Sigmoid colon (tissue), 7 donors: ENCODE results near the gene SPOCK1. TPM values are rescaled to one million over a fixed set of nuclear protein-coding genes. Genes with fewer than 3 reads are reported as not detected.

Experiments used
- DNase-seq: peaks from one replicate; pipeline ENCODE4 v3.0.0-alpha.2; 2019
- H3K27ac ChIP-seq, 4 donors: fragments of 200-600 bp; sonication (generic); one replicate each; pipeline ENCODE4 v1.5.1; 2016 to 2019; ENCODE audit warnings: mild to moderate bottlenecking in 1 of 4
- H3K27me3 ChIP-seq, 3 donors: fragments of 200-600 bp; sonication (generic); one replicate each; pipeline ENCODE4 v1.5.1; 2019; ENCODE audit warnings: mild to moderate bottlenecking in 1 of 3
- H3K36me3 ChIP-seq, 4 donors: fragments of 200-600 bp; sonication (generic); one replicate each; pipeline ENCODE4 v1.5.1; 2016 to 2019
- H3K4me1 ChIP-seq, 4 donors: fragments of 200-600 bp; sonication (generic); one replicate each; pipeline ENCODE4 v1.5.1; 2017 to 2019
- H3K4me3 ChIP-seq, 4 donors: fragments of 200-600 bp; sonication (generic); one replicate each; pipeline ENCODE4 v1.5.1; 2017 to 2019; ENCODE audit warnings: mild to moderate bottlenecking in 2 of 4, moderate library complexity in 1 of 4
- H3K9me3 ChIP-seq, 4 donors: fragments of 200-600 bp in 3 of 4; sonication (generic) in 3 of 4; one replicate each; pipeline versions ENCODE4 v1.5.1 to v1.6.1; 2013 to 2019
- EP300 ChIP-seq, 4 donors: sonication (generic); formaldehyde crosslinking; IDR thresholded peaks; one replicate each; pipeline ENCODE4 v1.6.1; 2017; ENCODE audit warnings: antibody characterized with exemption in 4 of 4
- POLR2A ChIP-seq, 2 donors: fragments of 450-650 bp; IDR thresholded peaks; one replicate each; pipeline ENCODE4 v1.6.1; 2016; ENCODE audit warnings: antibody characterized with exemption in 2 of 2, mild to moderate bottlenecking in 2 of 2, moderate library complexity in 2 of 2
- POLR2AphosphoS5 ChIP-seq, 4 donors: sonication (generic); formaldehyde crosslinking; IDR thresholded peaks; one replicate each; pipeline ENCODE4 v1.6.1; 2017; ENCODE audit warnings: antibody characterized with exemption in 4 of 4
- whole genome bisulfite sequencing, 2 donors: extraction: QIAGEN DNeasy Blood & Tissue Kit; methylation state at CpG; one replicate each; pipeline ENCODE4 v1.1.7; 2013; 5-methylcytosine and 5-hydroxymethylcytosine counted together
- intact Hi-C: fragments of 100-400 bp; cut with DNase I; formaldehyde crosslinking; loops from one replicate; pipeline ENCODE4 v1.15.1; 2023
- polyA plus RNA-seq, 3 donors: library from polyadenylated mRNA; stranded (reverse); fragments of 200-250 nt; gene quantifications; one replicate each; pipeline ENCODE4 v1.2.3, GENCODE V29; 2013
- total RNA-seq, 4 donors: library from RNA; depleted of rRNA; stranded (reverse); fragments of >200 nt; gene quantifications; one replicate each; pipeline ENCODE4 v1.1.0, GENCODE V29; 2016
- TF ChIP-seq, protein P1 (sequence below), 4 experiments: fragments of 450-650 bp in 3 of 4; fragments of 200-600 bp in 1 of 4; IDR thresholded peaks; one replicate each; pipeline ENCODE4 v1.5.1; 2016 to 2019; ENCODE audit warnings: antibody characterized with exemption in 4 of 4, mild to moderate bottlenecking in 3 of 4, moderate library complexity in 2 of 4
- donor health status: healthy with polysubstance abuse.
- donor health status: Bipolar disorder and iron deficiency.
- donor health status: healthy.

Gene SPOCK1
- total and polyA plus RNA-seq, 7 donors, result 2.4 to 104 (median 33.4) TPM

- Histone ChIP-seq H3K4me3 (no peak overlapping the region), H3K27me3 (no peaks in the 10 kb centered on the region), H3K4me1 (peaks cover 0 to 32% (median 18%) of the 10 kb centered on the region in 4 donors), H3K36me3 (no peaks in the 10 kb centered on the region), H3K9me3 (no peaks in the 10 kb centered on the region), H3K27ac (peak overlapping the region in 2 of 4 donors; percentile 18 to 61)
- DNase-seq, result no peak
- 70 to 78% methylated on average over 7 of the region's 7 CpGs for WGBS, 2 donors
- TF ChIP-seq POLR2AphosphoS5 (IDR thresholded peaks at IDR 0.05), result peak in 1 of 4 donors; percentile 5
- TF ChIP-seq EP300 (IDR thresholded peaks at IDR 0.05), result no peak
- intact Hi-C loops, result no loop called here
Measured at GRCh38 chr5:137142764-137143605, 356.1 kb downstream of the SPOCK1 start.

DNA sequence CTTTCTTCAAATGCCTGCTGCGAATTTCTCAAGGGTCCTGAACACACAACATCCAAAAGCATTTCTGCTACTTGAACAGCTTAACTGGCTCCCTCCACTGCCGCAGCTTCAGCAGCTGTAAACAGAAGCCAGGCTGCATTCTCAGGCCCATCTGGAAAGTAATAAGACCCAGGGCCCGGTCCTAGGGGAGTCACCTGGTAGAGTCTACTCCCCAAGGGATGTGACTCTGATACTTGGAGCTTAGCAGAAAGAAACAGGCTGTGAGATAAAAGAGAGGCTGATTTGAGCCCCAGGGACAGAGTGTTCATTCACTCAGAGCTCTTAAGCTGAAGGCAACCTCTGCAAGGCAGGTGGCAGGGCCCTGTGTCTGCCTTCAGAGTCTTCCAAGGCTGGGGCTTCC is 356.8 kb downstream of the SPOCK1 start:
- H3K27me3 ChIP-seq, result no peaks in the 10 kb centered on the region
- WGBS, 2 donors, result 46 to 59% methylated on average over 3 of the region's 3 CpGs
- TF ChIP-seq, protein P1, sequence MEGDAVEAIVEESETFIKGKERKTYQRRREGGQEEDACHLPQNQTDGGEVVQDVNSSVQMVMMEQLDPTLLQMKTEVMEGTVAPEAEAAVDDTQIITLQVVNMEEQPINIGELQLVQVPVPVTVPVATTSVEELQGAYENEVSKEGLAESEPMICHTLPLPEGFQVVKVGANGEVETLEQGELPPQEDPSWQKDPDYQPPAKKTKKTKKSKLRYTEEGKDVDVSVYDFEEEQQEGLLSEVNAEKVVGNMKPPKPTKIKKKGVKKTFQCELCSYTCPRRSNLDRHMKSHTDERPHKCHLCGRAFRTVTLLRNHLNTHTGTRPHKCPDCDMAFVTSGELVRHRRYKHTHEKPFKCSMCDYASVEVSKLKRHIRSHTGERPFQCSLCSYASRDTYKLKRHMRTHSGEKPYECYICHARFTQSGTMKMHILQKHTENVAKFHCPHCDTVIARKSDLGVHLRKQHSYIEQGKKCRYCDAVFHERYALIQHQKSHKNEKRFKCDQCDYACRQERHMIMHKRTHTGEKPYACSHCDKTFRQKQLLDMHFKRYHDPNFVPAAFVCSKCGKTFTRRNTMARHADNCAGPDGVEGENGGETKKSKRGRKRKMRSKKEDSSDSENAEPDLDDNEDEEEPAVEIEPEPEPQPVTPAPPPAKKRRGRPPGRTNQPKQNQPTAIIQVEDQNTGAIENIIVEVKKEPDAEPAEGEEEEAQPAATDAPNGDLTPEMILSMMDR (IDR thresholded peaks at IDR 0.05), result no peak
- TF ChIP-seq EP300 (IDR thresholded peaks at IDR 0.05), result no peak
- TF ChIP-seq POLR2AphosphoS5 (IDR thresholded peaks at IDR 0.05), result no peak
- no peak for TF ChIP-seq POLR2A (IDR thresholded peaks at IDR 0.05)
- DNase-seq, result no peak
- no peak overlapping the region for H3K4me3 ChIP-seq
- intact Hi-C loops, result no loop called here
- peaks cover 0 to 32% (median 18%) of the 10 kb centered on the region in 4 donors for H3K4me1 ChIP-seq
- H3K27ac ChIP-seq, result peak overlapping the region in 1 of 4 donors; percentile 61
- H3K36me3 ChIP-seq, result no peaks in the 10 kb centered on the region
- no peaks in the 10 kb centered on the region for H3K9me3 ChIP-seq

GRCh38 chr5:137141779-137142178 is 357.3 kb downstream of the SPOCK1 start:
- TF ChIP-seq EP300 (IDR thresholded peaks at IDR 0.05) (no peak), POLR2A (IDR thresholded peaks at IDR 0.05) (no peak), POLR2AphosphoS5 (IDR thresholded peaks at IDR 0.05) (no peak)
- TF ChIP-seq, protein P1 (IDR thresholded peaks at IDR 0.05), result no peak
- no peak overlapping the region for H3K4me3 ChIP-seq
- H3K36me3 ChIP-seq, result no peaks in the 10 kb centered on the region
- peaks cover 0 to 30% (median 18%) of the 10 kb centered on the region in 4 donors for H3K4me1 ChIP-seq
- WGBS, 2 donors, result 45 to 57% methylated on average over 3 of the region's 3 CpGs
- H3K27ac ChIP-seq, result peak overlapping the region in 1 of 4 donors; percentile 61
- intact Hi-C loops, result no loop called here
- no peak for DNase-seq
- H3K27me3 ChIP-seq, result no peaks in the 10 kb centered on the region
- H3K9me3 ChIP-seq, result no peaks in the 10 kb centered on the region

DNA sequence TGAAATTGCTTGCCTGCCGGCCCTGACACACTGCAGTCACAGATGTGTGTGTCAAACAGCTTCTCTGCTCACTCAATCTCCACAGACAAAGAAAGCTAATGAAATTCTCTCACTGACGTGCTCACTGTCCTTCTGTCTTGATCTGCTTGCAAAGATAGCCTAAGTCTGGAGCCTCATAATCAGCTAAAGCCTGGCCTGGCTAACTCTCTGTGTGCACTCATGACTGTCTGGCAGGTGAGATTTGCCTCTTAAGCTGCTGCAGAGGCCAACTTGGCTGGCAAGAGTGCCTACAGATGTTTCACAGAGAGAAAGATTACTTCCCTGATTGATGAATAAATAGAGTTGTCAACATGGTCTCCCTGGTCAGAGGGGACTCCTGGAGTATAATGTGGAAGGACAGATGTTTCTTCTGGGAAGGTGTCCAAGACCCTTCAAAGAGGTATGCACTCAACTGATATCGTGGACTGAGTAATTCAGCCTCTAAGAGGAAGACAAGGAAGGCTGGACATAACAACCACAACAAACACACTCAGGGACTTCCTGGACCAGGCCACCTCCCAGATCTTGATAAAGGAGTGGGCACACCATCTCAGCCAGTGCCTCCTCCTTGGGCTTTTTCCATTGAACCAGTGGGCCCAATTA is 362.0 kb downstream of the SPOCK1 start:
- TF ChIP-seq POLR2AphosphoS5 (IDR thresholded peaks at IDR 0.05), result no peak
- Histone ChIP-seq H3K27me3 (no peaks in the 10 kb centered on the region), H3K4me1 (peaks cover 0 to 10% (median 6%) of the 10 kb centered on the region in 4 donors), H3K4me3 (no peak overlapping the region), H3K27ac (no peak overlapping the region), H3K9me3 (no peaks in the 10 kb centered on the region), H3K36me3 (no peaks in the 10 kb centered on the region)
- WGBS, 2 donors, result 40 to 51% methylated on average over 3 of the region's 3 CpGs
- DNase-seq, result no peak
- intact Hi-C loops, result no loop called here

DNA sequence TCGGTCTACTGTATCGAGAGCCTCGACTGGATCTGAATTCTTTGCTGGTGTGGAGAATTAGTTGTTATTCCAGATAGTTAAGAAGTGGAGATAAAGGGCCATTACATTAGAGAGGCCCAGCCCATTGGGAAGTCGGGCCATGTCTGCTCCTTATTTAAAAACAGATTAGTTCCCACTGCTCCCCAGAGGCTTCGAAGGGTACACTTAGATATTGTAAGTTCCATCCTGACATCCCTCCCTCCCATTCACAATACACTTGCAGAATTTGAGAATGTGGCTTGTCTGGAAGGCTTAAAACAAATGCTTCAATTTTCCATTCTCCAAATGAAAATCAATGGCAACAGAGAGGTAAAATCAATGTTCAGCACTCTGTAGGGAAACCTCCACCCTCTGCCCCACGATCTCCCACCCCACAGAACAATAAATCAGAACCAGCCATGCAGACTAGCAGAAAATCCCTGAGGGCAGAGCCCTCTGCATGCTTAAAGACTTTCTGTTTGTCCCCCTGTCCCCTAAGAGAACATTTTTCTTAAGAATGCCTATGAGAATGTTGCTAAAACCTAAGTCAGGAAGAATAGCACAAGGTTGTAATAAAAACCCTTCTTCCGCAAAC is 364.1 kb downstream of the SPOCK1 start:
- Histone ChIP-seq H3K4me3 (no peak overlapping the region), H3K9me3 (no peaks in the 10 kb centered on the region), H3K36me3 (no peaks in the 10 kb centered on the region), H3K27ac (no peak overlapping the region), H3K4me1 (no peaks in the 10 kb centered on the region), H3K27me3 (no peaks in the 10 kb centered on the region)
- intact Hi-C loops, result no loop called here
- DNase-seq, result no peak
- TF ChIP-seq POLR2A (IDR thresholded peaks at IDR 0.05) (no peak), POLR2AphosphoS5 (IDR thresholded peaks at IDR 0.05) (no peak), EP300 (IDR thresholded peaks at IDR 0.05) (no peak)
- TF ChIP-seq, protein P1 (IDR thresholded peaks at IDR 0.05), result no peak
- 59 to 68% methylated on average over 7 of the region's 7 CpGs for WGBS, 2 donors
